ENCODE results near the gene RUBCNL.

DNA sequence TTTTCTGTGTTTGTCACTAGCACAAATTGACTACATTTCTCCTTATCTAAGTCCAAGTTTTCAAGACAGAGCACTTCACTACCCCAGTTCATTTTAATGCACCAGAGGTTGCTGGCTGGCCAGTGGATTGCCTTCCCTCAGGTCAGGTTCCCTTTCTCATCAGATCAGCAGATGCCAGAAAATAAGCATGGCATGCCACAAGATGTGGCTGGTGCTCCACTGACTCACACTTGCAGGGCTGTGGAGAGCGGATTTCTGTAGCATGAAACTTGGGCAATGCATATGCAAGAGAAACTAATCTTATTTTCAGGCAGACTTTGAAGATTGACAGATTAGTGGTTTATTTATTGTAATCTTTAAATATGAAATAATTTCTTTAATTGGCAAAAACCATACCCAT lies 79.5 kb downstream of the RUBCNL start:
- TF ChIP-seq POLR2A (IDR thresholded peaks at IDR 0.05) (no peak), CTCF (IDR thresholded peaks at IDR 0.05) (no peak), POLR2AphosphoS5 (IDR thresholded peaks at IDR 0.05; ENCODE audit: insufficient read depth in 1 of 2, low read depth in 1 of 2) (no peak)
